Left hindlimb (tissue), 1 donor: ENCODE measurements around the gene PER2.
"Not testable (repeated sequence)": the region's sequence is repeated elsewhere in the genome, so short reads cannot be mapped to it uniquely, and the experiment has no call there.

Source experiments
- DNase-seq: peaks from one replicate; pipeline ENCODE4 v3.0.0-alpha.2; 2018

The PER2 gene

DNA sequence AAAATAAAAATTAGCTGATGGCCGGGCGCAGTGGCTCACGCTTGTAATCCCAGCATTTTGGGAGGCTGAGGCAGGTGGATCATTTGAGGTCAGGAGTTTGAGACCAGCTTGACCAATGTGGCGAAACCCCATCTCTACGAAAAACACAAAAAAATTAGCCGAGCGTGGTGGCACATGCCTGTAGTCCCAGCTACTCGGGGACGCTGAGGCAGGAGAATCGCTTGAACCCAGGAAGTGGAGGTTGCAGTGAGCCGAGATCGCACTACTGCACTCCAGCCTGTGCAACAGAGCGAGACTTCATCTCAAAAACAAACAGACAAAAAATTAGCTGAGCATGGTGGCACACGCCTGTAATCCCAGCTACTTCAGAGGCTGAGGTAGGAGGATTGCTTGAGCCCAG is 22.3 kb upstream of the PER2 start:
- not testable (repeated sequence) for DNase-seq

DNA sequence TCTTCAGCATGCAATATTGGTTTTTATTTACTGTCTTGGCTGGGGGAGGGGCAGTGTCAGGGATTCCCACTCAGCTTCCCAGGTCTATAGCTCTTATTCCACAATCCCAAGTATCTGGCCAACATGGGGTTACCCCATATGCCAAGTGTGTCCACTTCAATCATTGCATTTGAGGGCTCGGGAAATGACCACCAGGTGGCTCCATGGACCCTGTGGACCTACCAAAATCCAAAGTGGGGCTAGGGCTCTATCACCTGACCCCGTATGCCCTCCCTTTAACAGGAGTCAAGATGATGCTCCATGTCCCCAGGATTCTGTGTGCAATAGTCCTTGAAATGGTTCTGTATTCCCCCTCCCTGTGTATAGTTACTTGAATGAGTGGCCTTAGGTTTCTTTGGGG is 19.8 kb upstream of the PER2 start:
- DNase-seq = no peak

DNA sequence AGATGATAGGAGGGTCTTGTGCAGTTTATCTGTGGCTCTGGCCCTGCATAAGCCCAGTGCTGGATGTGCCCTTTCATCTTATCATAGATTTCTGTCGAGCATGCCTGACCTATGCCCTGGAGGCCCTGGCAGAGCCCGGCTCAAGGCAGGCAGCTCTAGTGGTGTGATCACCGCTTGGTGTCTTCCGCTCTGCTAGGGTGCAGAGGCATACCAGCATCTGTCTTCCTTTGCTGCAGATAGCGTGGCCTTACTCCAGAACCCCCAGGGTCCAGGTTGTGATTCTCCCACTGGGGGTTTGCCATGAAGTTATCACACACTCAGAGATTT is 18.2 kb upstream of the PER2 start:
- DNase-seq = no peak

DNA sequence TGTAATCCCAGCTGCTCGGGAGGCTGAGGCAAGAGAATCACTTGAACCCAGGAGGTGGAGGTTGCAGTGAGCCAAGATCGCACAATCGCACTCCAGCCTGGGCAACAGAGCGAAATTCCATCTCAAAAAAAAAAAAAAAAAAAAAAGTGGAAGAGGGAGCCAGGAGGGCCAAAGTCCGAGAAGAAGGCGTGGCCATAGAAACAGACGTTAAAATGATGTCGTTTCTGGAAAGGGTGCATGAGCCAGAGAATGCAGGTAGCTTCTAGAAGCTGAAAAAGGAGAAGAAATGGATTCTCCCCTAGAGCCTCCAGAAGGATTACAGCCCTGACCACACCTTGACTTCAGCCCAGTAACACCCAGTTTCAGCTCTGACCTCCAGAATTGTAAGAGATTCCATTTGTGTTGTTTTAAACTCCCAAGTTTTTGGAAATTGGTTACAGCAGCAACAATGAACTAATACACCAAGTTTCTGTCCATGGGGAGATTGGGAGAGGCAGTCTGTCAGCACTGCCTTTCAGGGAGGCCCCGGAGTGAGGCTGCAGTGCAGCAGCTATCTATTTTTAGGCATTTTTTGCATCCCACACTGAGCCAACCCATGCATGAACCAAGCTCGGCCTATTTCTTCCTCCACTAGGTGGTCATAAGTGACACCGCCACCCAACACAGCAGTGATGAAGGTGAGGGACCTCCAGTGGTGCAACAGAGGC is 17.7 kb upstream of the PER2 start:
- no peak for DNase-seq

DNA sequence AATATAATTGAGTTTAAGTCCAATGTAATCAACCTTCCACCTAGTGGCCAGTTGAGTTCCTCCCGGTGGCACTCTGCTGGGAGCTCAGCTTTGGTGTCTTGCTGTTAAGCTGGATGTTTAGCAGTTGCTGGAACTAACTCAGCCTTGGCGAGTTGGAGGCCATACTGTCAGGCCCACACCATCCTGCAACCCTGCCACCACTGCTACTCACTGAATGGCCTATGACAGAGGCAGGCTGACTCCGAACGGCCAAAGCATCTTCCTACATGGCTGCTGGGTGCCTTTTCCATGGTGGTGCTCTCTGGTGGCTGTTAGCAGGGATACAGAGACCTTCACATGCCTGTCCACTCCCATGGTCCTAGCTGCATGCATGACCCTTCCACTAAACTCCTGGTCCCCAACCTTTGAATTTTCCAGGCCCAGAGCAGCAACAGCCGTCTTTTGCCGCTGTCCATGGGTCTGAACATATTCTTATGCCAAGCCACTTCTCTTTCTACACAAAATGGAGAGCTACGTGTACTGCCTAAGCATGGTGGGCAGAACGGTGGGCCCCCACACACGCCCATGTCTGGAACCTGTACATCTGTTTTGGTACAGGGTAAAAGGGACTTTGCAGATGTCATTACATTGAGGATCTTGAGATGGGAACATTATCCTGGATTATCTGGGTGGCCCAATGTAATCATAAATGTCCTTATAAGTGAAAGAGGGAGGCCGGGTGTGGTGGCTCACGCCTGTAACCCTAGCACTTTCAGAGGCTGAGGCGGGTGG is 16.9 kb upstream of the PER2 start:
- DNase-seq = no peak

DNA sequence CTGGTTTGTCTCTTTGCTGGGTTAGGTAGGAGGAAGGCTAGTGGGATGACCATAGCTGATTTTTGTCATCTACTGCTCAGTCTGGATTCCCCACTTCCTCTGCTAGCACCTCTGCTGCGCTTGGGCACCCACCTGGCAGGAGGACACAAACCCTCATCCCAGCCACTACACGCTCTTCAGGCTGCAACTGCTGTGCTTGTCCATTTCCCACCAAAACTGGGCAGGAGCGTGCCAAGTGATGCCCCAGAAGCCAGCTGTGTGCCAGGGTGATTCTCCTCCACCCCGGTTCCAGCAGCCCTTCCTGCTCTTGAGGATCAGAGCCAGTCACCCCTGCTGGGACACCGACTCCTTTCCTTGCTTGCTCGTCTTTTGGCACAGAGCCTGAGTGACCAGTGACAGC is 15.7 kb upstream of the PER2 start:
- DNase-seq = no peak

DNA sequence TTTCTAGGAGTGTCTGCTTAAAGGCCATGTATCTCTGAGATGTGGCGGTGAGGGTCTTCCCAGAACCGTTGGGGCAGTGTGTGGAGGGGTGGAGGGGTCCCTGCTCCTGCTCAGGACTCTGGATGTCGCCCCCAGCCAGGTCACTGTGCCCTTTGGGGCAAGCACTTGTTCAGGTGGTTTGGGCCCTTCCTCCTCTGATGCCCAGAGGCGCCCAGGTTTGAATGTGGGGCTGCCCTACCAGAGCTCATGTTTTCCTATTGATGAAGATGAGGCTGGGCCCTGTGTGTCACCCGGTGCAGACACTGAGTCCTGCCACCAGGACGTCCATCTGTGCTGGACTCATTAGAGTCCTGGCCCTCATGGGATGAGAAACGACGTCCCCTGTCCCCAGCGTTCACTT is 14.3 kb upstream of the PER2 start:
- no peak for DNase-seq

DNA sequence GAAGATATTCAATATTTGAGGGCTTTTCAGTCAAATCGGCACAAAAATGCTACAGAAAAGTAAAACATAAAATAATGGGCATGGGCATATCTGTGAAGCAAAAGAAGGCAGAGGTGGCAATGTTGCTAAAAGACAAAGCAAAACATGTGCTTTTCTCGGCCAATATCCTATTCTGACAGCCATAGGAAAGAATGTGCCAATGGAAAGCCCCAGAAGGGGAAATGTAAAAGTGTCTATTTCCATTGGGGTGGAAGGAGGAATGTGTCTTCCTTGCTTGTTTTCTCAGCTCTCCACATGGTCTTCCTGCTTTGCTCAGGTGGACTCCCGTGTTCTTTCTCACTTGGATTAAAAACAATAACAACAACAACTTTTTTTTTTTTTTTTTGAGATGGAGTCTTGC is 13.7 kb upstream of the PER2 start:
- DNase-seq = no peak

DNA sequence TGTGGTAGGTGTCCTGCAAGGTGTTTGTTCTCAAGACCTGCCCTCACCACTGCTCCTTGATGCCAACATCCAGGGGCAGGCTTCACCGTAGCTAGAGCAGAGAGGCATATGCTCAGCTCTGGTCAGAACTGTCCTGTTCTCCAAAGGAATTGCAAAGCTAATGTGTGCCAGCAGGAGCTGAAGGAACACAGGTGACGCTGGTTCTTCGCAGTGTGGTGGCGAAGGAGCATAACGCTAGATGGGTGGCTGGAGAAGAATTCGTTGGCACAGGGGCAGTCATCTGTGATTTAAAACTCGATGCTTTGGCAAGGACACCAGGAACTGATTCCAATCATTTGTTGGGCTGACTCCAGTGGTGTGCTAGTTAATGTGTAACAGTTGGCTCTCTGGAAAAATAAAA is 11.4 kb upstream of the PER2 start:
- DNase-seq = no peak

DNA sequence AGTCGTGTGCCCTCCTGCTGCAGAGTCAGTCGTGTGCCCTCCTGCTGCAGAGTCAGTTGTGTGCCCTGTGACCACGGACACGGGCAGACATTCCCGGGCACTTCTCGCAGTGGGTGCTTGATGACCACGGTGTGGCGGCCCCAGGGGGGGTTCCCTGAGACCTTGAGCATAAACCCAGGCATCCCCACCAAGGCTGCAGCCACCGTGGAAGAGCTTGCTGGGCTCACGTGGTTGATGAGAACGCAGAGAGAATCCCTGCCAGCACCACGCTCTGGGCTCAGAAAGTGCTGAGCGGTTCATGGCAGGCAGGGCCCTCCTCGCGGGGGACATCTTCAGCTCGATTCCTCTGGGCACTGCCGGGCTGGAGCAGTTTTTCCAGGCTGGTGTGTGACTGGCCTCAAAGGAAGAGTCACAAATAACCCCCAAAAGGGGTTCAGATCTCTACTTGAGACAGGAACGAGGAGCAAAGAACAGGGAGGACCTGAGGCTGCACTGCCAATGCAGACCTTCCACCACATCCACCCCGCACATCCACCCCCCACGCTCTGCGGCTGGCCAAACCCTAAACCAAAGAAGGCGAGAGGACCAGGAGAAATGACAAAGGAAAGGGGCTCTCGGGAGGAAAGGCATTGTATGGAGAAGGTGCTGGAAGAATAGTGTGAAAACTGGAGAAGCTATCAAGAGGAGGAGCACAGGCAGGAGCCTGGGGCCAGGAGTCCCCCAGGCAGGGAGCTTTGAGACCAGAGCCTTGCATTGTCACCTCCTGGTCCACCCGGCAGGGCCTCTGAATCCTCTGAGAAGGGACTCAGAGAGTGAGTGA is 8.4 kb upstream of the PER2 start:
- DNase-seq = no peak

DNA sequence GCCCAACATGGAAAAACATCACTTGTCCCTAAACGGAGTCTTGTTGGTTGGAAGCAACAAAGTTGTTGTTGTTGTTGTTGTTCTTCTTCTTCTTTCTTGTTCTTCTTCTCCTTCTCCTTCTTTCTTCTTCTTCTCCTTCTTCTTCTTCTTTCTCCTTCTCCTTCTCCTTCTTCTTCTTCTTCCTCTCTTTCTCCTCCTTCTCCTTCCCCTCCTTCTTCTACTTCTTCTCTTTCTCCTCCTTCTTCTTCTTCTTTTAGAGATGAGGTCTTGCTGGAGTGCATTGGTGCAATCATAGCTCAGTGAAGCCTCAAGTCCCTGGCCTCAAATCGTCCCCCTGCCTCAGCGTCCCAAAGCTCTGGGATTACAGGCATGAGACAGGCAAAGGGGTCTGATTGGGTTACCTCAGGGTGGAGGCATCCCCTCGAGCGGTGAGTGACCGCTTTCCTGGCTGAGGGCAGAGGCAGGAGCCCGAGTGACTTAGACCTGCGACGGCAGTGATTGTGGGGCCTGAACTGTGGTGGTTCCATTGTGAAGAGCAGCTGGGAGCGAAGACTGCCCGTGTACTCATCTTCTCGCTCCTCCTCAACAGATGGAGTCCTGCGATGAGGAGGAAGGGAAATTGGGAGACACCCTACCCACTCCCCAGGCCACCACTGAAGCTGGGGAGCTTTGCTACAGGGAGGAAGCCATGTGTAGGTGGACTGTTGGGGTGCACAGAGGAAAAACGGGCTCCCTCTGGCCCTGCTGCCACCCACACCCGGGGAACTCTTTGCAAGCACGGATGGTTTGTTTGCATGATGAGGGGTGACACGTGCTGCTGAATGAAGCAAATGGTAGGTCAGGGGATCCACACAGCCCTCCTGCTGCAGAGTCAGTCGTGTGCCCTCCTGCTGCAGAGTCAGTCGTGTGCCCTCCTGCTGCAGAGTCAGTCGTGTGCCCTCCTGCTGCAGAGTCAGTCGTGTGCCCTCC is 7.0 kb upstream of the PER2 start:
- no peak for DNase-seq

DNA sequence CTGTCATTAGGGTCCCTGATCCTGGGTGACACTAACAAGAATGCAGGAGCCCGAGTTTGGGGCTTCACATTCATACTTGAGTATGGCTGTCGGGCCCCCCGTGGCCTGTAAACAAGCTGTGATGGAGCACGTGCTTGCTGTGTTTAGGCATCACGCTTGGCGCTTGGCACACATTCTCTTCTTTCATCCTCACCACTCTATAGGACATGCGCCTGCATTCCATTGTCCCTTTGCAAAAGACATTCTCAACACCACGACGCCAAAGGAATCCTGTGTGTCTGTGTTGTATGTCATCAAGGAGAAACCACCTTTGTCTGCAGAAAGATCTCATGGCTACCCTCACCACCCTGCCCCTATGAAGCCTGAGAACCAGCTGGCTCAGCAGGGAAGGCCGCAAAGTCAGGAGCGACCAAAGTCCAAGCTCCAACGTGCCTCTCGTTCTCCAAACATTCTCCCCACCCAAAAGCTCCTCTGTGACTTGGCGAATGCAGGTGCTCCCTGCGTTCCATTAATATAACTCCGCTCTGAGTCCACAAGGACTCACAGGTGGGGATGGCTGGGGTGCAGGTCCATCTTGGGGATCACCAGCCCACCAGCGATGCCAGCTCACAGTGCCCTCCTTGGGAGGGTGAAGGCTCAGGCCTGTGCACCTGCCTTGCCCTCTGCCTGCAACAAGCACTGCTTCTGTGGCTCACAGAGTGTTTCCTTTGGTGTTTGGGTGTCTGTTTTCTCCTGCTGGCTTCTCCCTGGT is 6.2 kb upstream of the PER2 start:
- no peak for DNase-seq

DNA sequence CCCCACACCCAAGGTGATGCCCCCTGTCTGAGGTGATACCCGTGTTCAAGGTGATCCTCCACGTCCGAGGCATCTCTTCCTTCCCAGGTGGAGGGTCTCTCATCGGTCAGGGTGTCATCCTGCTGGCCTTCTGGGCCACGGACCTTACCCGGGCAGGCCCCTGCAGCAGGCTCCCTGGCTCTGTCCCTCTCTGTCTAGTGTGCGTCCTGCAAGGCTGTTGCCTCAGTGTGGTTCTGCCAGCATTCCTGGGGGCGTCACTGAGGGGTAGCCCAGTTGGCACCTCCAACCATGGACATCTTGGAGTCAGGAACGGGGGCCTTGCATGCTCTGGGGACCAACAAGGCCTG is 5.6 kb upstream of the PER2 start:
- DNase-seq = no peak

DNA sequence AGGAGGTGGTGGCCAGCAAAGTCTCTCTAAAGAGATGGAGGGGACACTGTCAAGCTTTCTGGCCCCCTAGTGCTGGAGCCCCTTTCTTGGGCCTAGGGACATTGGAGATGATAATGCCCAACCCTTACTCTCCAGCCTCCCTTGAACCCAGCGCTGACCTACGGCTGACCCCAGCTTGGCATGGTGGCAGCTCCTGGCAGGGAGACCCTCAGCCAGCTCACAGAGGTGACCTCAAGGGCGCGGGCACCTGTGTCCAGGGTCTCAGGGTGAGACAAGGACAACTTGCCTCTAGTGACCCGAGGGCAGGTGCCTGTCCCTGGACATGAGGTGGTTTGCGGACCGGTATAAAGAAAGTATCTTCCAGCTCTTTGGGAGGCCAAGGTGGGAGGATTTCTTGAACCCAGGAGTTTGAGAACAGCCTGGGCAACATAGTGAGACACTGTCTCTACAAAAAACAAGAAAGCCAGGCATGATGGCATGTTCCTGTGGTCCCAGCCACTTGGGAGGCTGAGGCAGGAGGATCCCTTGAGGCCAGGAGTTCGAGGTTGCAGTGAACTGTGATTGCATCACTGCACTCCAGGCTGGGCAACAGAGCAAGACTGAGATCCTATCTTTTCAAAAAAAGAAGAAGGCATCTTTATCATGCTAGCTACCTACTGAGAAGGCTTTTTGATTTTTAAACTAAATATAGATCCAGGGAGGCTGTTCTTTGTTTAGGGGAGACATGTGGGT is 3.3 kb upstream of the PER2 start:
- DNase-seq = no peak

DNA sequence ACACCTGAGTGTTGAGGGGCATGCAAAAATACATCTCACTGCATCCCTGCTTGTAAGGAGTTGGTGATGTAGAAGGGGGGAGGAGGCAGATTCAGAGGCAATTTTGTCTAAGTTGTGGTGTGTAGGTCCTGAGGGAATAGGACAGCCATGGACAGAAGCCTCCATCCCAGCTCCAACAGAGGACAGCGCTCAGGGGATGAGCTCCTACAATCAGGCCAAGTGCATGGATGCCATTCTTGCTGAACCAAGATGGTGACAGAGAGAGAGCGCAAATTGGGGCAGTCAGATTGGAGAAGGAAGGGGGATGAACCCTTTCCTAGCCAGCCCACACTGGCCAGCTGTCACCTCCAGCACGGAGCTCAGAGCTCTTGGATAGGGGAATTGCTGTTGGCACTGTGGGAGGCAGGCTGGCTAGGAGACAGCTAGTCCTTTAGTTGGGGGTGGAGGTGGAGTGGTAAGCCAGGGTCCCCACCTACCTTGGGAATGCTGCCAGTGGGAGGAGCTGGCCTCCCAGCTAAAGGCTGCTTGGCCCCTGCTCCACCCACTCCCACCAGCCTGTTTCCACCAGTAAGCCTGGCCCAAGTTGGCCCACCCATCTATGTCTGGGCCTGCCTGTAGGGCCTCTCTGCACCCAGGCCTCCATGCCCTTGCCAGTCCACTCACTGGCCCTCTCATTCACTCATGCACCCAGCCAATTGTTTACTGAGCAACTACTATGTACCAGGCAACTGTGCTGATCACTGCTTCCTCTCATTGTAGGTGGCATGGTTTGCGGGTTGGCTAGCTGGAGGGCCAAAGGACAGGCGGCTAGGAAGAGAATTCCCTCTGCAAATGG is 2.5 kb upstream of the PER2 start:
- no peak for DNase-seq

DNA sequence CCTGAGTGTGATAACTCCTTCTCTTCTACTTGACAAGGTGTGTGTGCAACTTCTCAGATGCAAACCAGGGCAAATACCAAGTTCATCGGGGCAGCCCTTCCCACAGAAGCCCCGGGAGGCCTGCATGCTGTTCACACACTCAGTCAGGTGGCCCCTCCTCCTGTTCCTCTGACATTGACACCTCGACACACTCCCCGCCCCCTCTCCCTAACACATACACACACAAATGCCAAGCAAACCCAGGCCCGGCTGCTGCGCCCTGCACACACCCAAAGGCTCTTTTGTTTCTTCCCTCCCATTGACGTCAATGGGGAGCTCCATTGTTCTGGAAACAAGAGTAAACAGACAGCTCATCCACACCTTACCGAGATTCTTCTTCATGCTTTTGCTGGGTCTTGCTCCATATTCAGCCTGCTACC is 1.7 kb upstream of the PER2 start:
- DNase-seq = no peak

DNA sequence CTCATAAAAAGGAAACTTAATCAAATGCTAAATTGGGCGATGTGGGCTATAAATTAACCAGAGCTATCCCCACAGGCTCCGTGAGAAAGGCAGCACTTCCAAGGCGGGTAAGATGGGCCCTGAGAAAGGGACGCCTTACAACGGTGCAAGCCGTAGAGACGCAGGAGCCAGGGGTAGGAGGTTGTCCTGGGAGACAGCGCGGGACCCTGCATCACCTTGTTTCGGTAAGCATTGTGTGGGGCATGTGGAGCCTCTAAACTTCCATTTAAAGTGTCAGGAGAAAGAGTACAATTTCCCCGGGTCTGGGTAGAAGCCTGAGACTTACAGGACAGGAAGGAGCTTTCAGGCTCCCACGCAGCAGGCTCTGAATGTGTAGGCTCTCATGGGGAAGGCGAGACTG is 1.2 kb upstream of the PER2 start:
- no peak for DNase-seq

DNA sequence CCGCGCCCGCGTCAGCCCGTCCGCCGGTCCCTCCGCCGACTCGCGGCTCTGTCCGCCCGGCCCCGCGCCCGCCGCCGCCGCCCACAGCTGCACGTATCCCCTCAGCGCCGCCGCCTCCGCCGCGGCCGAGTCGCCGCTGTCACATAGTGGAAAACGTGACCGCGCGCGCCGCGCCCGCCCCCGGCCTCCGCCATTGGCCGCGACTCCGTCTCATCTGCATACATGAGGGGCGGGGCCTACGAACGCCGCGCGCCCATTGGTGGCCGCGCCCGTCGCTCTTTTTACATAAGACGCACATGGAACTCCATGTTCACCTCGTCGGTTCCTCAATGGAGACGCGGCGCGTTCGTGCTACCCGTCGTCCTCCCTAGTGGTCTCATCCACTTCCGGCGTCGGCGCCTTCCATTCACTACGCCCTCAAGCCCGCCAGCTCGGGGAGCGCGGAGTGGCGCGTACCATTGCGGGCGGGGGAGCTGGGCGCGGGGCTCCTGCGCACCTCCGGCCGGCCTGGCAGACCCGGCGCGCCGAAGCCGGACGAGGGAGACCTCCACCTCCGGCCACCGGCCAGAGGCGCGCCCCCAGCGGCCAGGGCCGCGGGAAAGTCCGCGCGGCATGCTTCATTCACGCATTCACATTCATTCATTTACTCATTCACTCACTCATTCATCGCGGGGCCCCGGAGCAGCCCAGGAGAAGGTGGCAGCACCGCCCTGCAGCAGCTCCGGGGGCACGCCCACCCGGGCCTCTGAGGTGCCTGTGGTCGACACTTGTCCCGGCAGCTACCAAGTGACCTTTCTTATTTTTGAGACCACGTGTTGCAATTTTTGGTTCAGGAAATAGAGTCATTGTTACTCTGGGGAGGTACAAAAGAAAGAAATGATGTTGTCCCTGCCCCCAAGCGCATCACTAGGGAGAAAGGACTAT is 502 bp upstream of the PER2 start:
- peak; percentile 99 for DNase-seq
